HG02943 (cell line): ENCODE results near the gene PCNA.

Experiments used
- ATAC-seq: cut with Tn5 transposase; IDR thresholded peaks from one replicate; pipeline ENCODE4 v1.9.1; 2021; ENCODE audit warnings: mild to moderate bottlenecking, low read depth, moderate library complexity; ENCODE audit not compliant: unreplicated experiment

PCNA gene

GRCh38 chr20:5119435-5120184 lies at the start of gene PCNA:
Gene PCNA (minus strand): TSS chr20:5119958. CDS start chr20:5119798, 160 bp downstream.
- peak; percentile 95 for ATAC-seq

DNA sequence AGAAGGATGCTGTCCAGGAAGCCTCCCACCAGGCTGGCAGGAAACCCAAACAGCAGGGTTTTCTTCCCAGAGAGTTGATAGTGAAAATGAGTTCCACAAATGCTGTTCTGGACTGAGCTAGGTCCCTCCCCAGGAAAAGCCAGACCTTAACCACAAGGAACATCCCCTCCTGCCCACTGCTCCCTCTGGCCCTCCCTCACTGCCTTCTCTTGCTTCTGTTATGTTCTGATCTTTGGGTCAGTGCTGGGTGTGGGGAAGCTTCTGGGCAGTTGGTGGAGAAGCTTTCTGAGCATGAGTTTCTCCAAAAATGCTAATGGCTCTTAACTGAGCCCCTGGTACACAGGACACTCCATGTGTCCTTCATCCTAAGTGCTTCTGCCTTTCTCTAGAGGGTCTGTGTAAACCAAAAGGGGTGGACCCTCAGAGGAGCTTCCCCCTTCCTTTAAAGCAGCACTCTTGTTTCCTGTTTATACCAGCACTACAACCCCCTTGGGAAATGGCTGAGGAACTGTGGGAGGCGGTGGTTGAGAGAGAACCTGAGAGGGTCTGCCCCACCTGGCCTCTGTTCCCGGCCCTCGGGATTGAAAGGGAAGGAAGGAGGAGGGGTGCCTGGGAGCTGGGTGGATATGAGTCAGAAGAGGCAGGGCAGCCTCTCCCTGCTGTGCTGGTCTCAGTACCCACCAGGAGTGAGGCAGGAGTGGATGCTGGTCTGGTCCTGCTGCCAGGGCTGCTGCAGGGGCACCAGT lies 49.1 kb upstream of the PCNA start:
- no peak for ATAC-seq

GRCh38 chr20:5164645-5165625 lies 45.2 kb upstream of the PCNA start:
- ATAC-seq = no peak

DNA sequence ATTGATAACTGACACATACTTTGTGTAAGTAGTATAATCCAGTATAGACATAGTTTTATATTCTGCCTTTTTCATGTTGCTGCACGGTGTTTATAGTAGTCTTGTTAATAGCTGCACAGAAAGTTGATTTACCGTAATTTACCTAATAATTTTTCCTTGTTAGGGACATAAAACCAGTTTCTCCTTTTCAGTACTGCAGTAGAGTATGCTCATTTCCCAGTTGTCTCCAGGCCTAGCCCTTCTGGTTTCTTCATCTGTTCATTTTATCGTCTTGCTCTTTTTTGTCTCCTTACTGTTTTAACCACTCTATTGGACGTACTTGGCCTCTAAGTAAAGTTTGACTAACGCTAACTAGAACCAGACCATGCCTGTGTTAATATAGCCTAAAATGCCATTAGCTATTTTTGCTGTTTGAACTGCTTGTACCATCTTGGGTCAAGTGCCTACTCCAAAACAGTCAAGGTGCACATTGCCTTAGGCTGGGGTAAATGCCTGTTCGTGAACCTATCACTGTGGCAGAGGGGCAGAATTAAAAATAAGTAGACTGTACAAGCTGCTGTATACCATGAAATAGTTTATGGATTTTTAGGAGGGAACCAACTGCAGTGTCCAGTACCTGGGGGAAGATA lies 41.9 kb upstream of the PCNA start:
- ATAC-seq = no peak

- ATAC-seq = no peak
Observed at GRCh38 chr20:5160882-5161281, 41.1 kb upstream of the PCNA start.

DNA sequence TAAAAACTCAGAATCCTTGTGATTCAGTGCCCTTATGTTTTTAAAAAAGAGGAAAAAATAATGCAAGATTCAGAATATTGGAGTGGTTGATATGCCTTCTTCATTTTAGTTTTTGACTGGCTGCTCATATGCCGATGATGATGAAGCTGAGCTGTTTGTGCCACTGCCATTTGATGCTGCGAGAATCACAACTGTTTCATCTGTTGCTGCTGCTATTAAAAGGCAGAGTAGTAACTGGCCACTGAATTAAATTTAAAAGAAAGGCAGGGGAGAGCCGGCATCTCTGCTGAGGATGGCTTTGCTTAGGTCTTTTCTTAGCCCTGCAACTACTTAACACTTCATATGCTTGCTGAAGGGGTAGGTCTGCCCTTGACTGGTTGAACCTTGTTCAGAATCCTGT lies 40.2 kb upstream of the PCNA start:
- ATAC-seq = no peak

DNA sequence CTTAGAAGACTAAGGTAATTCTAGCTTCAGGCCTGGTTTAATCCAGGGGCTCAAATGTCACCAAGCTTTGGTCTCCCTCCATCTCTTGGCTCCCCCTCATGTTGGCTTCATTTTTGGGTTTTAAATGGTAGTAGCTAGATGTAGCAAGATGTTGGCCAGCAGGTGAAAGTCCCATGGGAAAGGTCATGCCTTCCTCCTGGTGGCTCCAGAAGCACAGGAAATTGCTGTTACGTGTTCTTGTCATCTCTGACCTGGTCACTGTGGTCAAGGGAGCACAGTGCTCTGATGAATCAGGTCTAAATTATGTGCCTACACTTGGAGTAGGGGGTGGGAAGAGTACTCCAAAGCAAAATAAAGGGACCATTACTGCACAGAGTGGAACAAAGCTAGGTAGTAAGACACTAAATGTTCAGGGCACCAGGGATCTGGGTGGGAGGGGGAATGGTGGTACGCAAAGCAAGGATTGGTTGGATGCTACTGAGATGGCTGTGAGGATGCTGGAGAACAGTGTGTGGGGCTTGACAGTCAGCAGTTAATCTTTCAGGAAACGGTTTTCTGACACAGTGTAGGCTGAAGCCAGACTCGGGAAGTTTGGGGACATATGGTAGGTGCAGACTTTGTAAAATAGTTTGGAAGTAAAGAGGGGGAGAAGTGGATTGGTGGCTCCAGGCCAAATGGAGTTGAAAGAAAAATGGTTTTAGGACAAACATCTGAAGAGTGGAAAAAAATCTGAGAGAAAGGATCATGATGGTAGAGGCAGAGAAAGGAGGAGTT lies 37.1 kb upstream of the PCNA start:
- no peak for ATAC-seq

- ATAC-seq = no peak
Observed at GRCh38 chr20:5155404-5155803, 35.6 kb upstream of the PCNA start.

DNA sequence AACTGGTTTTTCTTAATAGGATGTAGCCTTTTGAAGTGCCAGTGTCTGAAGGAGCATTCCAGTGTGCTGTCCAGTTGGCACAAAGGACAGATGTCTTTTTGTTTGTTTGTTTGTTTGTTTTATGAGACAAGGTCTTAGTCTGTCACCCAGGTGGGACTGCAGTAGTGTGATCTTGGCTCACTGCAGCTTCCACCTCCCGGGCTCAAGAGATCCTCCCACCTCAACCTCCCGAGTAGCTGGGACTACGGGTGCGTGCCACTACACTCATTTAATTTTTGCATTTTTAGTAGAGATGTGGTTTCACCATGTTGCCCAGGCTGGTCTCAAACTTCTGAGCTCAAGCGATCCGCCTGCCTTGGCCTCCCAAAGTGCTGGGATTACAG lies 34.8 kb upstream of the PCNA start:
- ATAC-seq = no peak

DNA sequence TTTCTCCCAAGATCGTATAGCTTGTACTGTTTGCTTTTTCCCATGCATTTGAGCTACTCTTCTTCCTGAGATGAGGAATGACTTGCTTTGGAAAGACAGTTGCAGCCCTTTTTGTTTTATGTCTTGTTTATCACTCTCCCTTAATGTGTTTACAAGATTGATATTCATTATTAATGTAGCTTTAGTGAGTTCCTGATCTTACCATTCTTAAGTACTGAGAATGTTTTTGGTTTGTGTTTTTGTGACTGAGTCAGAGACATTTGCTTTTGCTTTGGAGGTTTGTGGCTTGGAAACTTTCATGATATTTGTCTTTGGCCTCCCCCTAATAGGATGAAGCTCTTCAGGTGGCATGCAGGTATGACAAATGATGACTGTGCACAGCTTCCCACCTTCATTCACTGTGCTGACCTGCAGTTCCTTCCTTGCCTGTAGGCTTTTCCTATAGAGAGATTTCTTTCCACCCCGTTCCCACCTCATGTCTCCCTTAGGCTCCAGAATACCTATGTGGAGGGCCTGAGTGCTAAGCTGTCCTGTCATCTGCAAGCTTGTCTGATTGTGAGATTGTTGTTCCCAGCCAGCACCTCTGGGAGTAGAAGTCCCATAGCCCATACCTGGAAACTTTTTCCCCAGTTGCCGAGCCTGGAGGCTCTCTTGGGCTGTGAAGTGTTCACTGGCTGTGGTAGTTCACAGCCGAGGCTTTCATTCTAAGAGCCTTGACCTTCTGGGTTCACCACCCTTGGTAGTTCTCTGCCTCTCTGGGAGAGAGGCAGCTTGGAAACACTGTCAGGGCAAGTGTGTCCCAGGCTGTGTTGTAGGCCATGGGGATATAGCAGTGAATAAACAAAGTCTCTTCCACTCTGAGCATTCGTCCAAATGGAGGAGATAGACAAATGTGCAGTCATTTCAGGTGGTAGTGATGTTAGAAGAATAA lies 34.1 kb upstream of the PCNA start:
- ATAC-seq = no peak

- ATAC-seq = no peak
Observed at GRCh38 chr20:5153152-5153467, 33.4 kb upstream of the PCNA start.

GRCh38 chr20:5150226-5151076 lies 30.7 kb upstream of the PCNA start:
- no peak for ATAC-seq

DNA sequence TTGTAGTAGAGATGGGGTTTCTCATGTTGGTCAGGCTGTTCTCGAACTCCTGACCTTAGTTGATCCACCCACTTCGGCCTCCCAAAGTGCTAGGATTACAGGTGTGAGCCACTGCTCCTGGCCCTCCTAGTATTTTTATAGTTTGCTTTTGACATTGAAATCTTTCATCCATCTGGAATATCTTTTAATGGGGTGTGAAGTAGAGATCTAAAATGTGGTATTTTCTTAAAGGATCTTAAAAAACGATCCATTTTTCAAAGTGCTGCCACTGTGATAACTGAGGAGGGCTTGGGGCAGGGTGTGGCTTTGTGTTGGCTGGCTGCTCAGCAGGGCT lies 30.1 kb upstream of the PCNA start:
- ATAC-seq = no peak

DNA sequence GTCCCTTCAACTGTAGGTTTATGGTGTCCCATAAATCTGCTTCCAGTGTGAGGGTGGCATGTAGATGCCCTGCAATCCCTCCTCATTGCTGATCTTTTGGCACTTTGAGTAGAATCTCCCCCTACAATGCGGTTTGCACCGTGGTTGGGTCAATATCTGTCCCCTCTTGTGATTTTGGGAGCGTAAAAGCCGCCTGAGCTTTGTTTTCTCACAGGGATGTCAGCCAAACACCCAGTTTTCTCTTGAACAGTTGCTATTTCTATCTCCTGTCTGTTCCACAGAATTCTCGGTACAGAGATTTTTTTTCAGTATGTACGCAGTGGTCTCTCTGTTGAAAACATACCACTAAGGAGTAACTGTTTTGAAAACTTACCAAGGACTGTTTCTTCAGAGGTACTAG lies 28.8 kb upstream of the PCNA start:
- no peak for ATAC-seq

DNA sequence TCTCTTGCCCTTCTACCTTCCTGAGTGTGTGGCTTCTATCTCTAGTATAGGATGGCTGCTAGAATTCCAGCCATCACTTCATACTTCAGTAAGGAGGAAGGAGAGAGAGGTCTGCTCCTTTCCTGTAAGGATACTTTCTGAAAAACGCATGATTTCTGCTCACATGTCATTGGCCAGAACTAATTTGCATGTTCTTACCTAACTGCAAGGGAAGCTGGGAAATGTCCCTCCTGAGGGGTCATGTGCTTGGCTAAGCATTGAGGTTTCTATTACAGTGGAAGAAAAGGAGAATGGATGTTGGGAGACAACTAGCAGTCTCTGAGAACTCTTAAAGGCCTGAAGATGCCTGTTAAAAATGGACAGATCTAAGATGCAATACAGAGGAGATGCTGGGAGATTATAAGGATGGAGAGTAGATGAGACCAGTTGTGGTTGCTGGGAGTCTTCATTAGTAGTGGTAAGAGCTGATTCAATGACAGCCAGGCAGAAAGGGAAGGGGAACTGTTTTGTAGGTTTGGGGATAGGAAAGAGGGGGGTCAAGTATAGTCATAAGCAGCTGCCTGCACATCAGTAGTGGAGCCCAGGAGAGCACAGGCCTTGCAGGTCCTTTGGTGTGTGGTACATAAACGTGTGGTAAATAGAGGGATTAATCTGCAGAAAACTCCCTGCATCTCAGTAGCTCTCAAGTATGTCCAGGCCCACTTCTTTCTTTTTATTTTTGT lies 27.3 kb upstream of the PCNA start:
- no peak for ATAC-seq

GRCh38 chr20:5146099-5146668 lies 26.4 kb upstream of the PCNA start:
- no peak for ATAC-seq
